ENCODE results near the gene LAMB2. TPM values are rescaled to one million over a fixed set of nuclear protein-coding genes. Genes with fewer than 3 reads are reported as not detected.

Gene LAMB2
- polyA plus RNA-seq, 1 of the 3 experiments (the other 2 are of a cell fraction) = 332 TPM

DNA sequence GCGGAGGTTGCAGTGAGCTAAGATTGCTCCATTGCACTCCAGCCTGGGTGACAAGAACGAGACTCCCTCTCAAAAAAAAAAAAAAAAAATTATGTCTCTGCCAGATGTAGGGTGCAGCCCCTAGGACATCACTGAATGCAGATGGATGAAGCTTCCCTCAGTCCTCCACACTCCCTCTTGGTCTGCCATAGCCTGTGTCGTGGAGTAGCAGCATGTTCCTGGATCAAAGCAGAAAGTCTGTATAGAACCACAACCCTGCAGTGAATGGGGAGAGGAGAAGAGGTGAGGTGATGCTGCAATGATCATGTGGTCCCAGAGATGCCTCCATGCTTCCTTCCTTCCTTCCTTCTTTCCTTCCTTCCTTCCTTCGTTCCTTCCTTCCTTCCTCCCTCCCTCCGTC is 15.3 kb upstream of the LAMB2 start:
- no peaks in the 10 kb centered on the region for H3K36me3 ChIP-seq (replicated peaks in 1 of 2; ENCODE audit: control insufficient read depth in 1 of 2, insufficient read depth in 2 of 2, low read length in 1 of 2)
- H3K4me1 ChIP-seq (ENCODE audit: control insufficient read depth in 1 of 2, insufficient read depth in 2 of 2, low read depth in 1 of 2, low read length in 1 of 2) = no peaks in the 10 kb centered on the region
- H3K9me3 ChIP-seq = no peaks in the 10 kb centered on the region
- no peaks in the 10 kb centered on the region for H3K27me3 ChIP-seq (ENCODE audit: insufficient read depth)
- H3K27ac ChIP-seq (ENCODE audit: low read depth in 2 of 2, low read length in 1 of 2) = no peak overlapping the region
- POLR2A ChIA-PET = interaction anchor here (0.9 kb wide), 1 partner anchor 14 kb away, joined by 5 read pairs; no protein-coding TSS in a partner anchor
- no peak overlapping the region for H2AFZ ChIP-seq (ENCODE audit: low read depth)
- no peak overlapping the region for H3K9ac ChIP-seq
- no peaks in the 10 kb centered on the region for H3K9me2 ChIP-seq
- DNase-seq = no peak
- H3F3A ChIP-seq (replicated peaks; ENCODE audit: insufficient read depth) = no peaks in the 10 kb centered on the region
- WGBS (ENCODE audit: low lambda C conversion rate) = 51% methylated on average over 5 of the region's 5 CpGs
- no peak for TF ChIP-seq ELF1 (IDR thresholded peaks at IDR 0.05)
- no peak for TF ChIP-seq EP300 (IDR thresholded peaks at IDR 0.05; ENCODE audit: borderline replicate concordance in 1 of 2, low read depth in 1 of 2, low read length in 1 of 2)
- no peak for TF ChIP-seq TAF1 (IDR thresholded peaks at IDR 0.05; ENCODE audit: borderline replicate concordance, low read depth, low read length)
- no peak for TF ChIP-seq FOXJ3 (CRISPR knock-in tag; IDR thresholded peaks at IDR 0.05)
- TF ChIP-seq, protein P1, sequence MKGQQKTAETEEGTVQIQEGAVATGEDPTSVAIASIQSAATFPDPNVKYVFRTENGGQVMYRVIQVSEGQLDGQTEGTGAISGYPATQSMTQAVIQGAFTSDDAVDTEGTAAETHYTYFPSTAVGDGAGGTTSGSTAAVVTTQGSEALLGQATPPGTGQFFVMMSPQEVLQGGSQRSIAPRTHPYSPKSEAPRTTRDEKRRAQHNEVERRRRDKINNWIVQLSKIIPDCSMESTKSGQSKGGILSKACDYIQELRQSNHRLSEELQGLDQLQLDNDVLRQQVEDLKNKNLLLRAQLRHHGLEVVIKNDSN (IDR thresholded peaks at IDR 0.05; ENCODE audit: borderline replicate concordance, low read depth) = no peak
- no peaks in the 10 kb centered on the region for H3K79me2 ChIP-seq (ENCODE audit: insufficient read depth)
- no peaks in the 10 kb centered on the region for H4K20me1 ChIP-seq (ENCODE audit: insufficient read depth)
- no peak overlapping the region for H3K4me3 ChIP-seq (ENCODE audit: low read depth in 2 of 2, low read length in 1 of 2)
- no peak overlapping the region for H3K4me2 ChIP-seq
- CTCF ChIA-PET = interaction anchor here (0.7 kb wide), 1 partner anchor 18 kb away, joined by 3 read pairs; no protein-coding TSS in a partner anchor

DNA sequence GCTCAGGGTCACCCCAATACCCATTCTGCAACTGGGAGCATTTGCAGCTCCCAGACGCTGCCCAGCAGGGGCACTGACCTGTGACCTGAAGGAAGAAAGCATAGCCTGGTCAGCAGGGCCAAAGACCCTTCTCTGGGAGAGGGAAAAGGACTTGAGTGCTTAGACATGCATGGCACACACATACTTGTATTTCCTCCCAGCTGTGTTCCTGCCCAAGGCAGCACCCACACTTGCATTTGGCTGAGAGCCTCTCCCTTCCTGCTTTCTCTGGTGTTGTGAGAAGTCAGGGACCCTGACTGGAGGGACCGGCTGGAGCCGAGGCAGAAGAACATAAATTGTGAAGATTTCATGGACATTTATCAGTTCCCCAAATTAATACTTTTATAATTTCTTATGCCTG is 7.2 kb upstream of the LAMB2 start:
- Histone ChIP-seq H3K79me2 (ENCODE audit: insufficient read depth) (no peaks in the 10 kb centered on the region), H3K9me3 (no peaks in the 10 kb centered on the region), H3K27ac (ENCODE audit: low read depth in 2 of 2, low read length in 1 of 2) (no peak overlapping the region), H4K20me1 (ENCODE audit: insufficient read depth) (no peaks in the 10 kb centered on the region), H3K4me2 (no peak overlapping the region), H3K27me3 (ENCODE audit: insufficient read depth) (no peaks in the 10 kb centered on the region), H3K9me2 (no peaks in the 10 kb centered on the region), H3F3A (replicated peaks; ENCODE audit: insufficient read depth) (no peaks in the 10 kb centered on the region), H3K9ac (no peak overlapping the region), H3K4me1 (ENCODE audit: control insufficient read depth in 1 of 2, insufficient read depth in 2 of 2, low read depth in 1 of 2, low read length in 1 of 2) (no peaks in the 10 kb centered on the region; a peak in 1 of 4 replicates), H3K4me3 (ENCODE audit: low read depth in 2 of 2, low read length in 1 of 2) (no peak overlapping the region), H3K36me3 (replicated peaks in 1 of 2; ENCODE audit: control insufficient read depth in 1 of 2, insufficient read depth in 2 of 2, low read length in 1 of 2) (no peaks in the 10 kb centered on the region), H2AFZ (ENCODE audit: low read depth) (no peak overlapping the region)
- WGBS (ENCODE audit: low lambda C conversion rate) = 8% methylated on average over 3 of the region's 3 CpGs
- CTCF ChIA-PET = no interaction called here
- no peak for DNase-seq
- POLR2A ChIA-PET = no interaction called here
- TF ChIP-seq, protein P2, sequence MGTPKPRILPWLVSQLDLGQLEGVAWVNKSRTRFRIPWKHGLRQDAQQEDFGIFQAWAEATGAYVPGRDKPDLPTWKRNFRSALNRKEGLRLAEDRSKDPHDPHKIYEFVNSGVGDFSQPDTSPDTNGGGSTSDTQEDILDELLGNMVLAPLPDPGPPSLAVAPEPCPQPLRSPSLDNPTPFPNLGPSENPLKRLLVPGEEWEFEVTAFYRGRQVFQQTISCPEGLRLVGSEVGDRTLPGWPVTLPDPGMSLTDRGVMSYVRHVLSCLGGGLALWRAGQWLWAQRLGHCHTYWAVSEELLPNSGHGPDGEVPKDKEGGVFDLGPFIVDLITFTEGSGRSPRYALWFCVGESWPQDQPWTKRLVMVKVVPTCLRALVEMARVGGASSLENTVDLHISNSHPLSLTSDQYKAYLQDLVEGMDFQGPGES (IDR thresholded peaks at IDR 0.05; ENCODE audit: low read depth, low read length) = no peak
- TF ChIP-seq SIN3A (IDR thresholded peaks at IDR 0.05; ENCODE audit: borderline replicate concordance, low read depth, low read length) (no peak), JUND (IDR thresholded peaks at IDR 0.05) (no peak), EZH2phosphoT487 (IDR thresholded peaks at IDR 0.05; ENCODE audit: borderline replicate concordance, low read depth) (no peak), MEF2A (IDR thresholded peaks at IDR 0.05; ENCODE audit: borderline replicate concordance, low read depth) (no peak), NRF1 (IDR thresholded peaks at IDR 0.05; ENCODE audit: low read depth, low read length) (no peak)
- TF ChIP-seq, protein P3, sequence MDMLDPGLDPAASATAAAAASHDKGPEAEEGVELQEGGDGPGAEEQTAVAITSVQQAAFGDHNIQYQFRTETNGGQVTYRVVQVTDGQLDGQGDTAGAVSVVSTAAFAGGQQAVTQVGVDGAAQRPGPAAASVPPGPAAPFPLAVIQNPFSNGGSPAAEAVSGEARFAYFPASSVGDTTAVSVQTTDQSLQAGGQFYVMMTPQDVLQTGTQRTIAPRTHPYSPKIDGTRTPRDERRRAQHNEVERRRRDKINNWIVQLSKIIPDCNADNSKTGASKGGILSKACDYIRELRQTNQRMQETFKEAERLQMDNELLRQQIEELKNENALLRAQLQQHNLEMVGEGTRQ (IDR thresholded peaks at IDR 0.05; ENCODE audit: borderline replicate concordance, low read depth, low read length) = no peak
- TF ChIP-seq, protein P4, sequence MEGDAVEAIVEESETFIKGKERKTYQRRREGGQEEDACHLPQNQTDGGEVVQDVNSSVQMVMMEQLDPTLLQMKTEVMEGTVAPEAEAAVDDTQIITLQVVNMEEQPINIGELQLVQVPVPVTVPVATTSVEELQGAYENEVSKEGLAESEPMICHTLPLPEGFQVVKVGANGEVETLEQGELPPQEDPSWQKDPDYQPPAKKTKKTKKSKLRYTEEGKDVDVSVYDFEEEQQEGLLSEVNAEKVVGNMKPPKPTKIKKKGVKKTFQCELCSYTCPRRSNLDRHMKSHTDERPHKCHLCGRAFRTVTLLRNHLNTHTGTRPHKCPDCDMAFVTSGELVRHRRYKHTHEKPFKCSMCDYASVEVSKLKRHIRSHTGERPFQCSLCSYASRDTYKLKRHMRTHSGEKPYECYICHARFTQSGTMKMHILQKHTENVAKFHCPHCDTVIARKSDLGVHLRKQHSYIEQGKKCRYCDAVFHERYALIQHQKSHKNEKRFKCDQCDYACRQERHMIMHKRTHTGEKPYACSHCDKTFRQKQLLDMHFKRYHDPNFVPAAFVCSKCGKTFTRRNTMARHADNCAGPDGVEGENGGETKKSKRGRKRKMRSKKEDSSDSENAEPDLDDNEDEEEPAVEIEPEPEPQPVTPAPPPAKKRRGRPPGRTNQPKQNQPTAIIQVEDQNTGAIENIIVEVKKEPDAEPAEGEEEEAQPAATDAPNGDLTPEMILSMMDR (IDR thresholded peaks at IDR 0.05) = no peak
- TF ChIP-seq, protein P5, sequence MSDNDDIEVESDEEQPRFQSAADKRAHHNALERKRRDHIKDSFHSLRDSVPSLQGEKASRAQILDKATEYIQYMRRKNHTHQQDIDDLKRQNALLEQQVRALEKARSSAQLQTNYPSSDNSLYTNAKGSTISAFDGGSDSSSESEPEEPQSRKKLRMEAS (IDR thresholded peaks at IDR 0.05; ENCODE audit: low read depth) = no peak
- TF ChIP-seq, protein P6, sequence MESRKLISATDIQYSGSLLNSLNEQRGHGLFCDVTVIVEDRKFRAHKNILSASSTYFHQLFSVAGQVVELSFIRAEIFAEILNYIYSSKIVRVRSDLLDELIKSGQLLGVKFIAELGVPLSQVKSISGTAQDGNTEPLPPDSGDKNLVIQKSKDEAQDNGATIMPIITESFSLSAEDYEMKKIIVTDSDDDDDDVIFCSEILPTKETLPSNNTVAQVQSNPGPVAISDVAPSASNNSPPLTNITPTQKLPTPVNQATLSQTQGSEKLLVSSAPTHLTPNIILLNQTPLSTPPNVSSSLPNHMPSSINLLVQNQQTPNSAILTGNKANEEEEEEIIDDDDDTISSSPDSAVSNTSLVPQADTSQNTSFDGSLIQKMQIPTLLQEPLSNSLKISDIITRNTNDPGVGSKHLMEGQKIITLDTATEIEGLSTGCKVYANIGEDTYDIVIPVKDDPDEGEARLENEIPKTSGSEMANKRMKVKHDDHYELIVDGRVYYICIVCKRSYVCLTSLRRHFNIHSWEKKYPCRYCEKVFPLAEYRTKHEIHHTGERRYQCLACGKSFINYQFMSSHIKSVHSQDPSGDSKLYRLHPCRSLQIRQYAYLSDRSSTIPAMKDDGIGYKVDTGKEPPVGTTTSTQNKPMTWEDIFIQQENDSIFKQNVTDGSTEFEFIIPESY (IDR thresholded peaks at IDR 0.05; ENCODE audit: borderline replicate concordance, low read depth) = no peak
- TF ChIP-seq, protein P7, sequence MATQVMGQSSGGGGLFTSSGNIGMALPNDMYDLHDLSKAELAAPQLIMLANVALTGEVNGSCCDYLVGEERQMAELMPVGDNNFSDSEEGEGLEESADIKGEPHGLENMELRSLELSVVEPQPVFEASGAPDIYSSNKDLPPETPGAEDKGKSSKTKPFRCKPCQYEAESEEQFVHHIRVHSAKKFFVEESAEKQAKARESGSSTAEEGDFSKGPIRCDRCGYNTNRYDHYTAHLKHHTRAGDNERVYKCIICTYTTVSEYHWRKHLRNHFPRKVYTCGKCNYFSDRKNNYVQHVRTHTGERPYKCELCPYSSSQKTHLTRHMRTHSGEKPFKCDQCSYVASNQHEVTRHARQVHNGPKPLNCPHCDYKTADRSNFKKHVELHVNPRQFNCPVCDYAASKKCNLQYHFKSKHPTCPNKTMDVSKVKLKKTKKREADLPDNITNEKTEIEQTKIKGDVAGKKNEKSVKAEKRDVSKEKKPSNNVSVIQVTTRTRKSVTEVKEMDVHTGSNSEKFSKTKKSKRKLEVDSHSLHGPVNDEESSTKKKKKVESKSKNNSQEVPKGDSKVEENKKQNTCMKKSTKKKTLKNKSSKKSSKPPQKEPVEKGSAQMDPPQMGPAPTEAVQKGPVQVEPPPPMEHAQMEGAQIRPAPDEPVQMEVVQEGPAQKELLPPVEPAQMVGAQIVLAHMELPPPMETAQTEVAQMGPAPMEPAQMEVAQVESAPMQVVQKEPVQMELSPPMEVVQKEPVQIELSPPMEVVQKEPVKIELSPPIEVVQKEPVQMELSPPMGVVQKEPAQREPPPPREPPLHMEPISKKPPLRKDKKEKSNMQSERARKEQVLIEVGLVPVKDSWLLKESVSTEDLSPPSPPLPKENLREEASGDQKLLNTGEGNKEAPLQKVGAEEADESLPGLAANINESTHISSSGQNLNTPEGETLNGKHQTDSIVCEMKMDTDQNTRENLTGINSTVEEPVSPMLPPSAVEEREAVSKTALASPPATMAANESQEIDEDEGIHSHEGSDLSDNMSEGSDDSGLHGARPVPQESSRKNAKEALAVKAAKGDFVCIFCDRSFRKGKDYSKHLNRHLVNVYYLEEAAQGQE (IDR thresholded peaks at IDR 0.05; ENCODE audit: low read depth, low read length) = no peak
